GM12892 (cell line): Measurements from ENCODE around the gene FGF12.

ENCODE experiments used
- POLR2A ChIP-seq: IDR thresholded peaks from 2 replicates; pipeline ENCODE4 v1.6.1; 2011; ENCODE audit warnings: low read depth, low read length, control low read depth
- POLR2AphosphoS5 ChIP-seq: IDR thresholded peaks from 2 replicates; pipeline ENCODE4 v1.6.1; 2011; ENCODE audit warnings: low read depth, low read length, control low read depth

GRCh38 chr3:192629429-192629828 lies 97.9 kb downstream of the FGF12 start:
- TF ChIP-seq POLR2A (no peak), POLR2AphosphoS5 (no peak)
